GM21515 (cell line): ENCODE results near the gene HPCAL1.

Source experiments
- ATAC-seq: cut with Tn5 transposase; IDR thresholded peaks from one replicate; pipeline ENCODE4 v1.9.1; 2021; ENCODE audit not compliant: unreplicated experiment

The HPCAL1 gene

DNA sequence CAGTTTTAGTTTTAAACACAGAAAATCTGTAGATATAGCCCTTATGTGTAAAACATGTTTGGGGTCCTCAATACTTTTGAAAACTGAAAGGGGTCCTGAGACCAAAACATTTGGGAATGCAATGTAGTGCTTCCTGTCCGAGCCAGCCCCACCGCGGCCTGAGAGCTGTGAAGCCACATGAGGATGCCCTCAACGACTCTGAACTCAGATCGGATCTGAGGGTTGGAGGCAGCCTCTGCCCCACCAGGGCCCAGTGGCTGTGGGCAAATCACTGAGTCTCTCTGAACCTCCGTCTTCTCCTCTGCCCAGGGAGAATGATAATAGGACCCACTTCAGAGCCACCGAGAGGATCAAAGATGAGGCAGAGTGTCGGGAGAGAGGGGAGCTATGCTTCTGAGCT, 33.4 kb upstream of the HPCAL1 start:
- ATAC-seq: no peak

- ATAC-seq: no peak
These were observed 32.7 kb upstream of the HPCAL1 start for GRCh38 chr2:10269711-10270610.

- no peak for ATAC-seq
These were observed 31.2 kb upstream of the HPCAL1 start for GRCh38 chr2:10271509-10271908.

DNA sequence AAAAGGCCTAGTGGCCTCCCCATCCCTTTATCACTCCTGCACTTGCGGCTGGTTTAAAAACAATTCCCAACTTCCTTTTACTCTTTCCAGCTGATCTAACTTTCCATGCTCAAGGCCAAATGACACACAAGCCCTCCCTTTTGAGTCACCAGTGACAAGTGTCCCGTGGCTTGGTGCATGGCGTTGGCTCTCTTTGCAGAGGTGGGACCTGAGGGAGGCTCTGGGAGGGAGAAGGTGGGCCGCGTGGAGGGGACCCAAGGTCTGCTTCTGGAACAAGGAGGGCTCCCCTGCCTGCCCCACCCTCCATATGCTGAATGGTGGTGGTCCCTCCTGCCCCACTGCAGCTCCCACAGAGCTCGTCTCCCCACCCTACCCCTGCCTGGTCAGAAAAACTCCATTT, 30.8 kb upstream of the HPCAL1 start:
- ATAC-seq: no peak

GRCh38 chr2:10272464-10272863, 30.2 kb upstream of the HPCAL1 start:
- no peak for ATAC-seq

DNA sequence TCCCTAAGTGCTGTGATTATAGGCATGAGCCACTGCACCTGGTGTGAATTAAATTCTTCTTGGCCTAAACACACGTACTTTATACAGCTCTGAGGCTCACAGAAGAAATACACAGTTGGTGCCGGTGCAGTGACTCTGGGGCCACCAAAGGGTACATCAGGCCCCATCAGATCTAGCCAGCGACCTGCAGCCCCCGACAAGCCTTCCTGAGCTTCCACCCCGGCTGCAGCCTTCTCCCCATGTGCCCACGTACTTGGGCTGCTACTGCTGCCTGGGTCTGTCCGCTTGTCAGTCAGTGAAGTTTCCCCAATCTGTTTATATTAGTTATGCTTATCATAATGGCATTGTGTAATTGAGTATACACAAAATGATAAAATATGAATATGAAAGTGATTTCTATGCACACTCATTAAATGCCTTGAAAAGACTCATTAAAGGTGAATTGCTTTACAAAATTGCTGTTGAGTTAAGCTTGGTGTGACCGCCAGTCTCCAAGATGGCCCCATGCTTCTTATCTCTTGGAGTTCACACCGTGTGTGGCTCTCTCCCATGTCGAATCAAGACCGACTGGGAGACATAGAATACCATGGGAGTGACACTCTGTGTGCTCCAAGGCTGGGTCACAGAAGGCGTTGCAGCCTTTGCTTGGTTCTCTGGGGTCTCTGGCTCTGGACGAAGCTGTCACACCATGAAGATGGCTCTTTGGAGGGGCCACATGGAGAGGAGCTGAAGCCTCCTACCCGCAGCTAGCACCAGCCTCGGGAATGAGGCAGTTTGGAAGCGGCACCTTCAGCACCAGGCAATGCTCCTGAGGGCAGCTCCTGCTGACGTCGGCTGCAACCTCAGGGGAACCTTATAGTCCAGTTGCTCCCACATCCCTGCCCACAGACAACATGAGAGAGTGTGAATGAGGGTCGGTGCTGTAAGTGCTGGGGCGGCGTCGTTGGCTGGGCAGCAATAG, 29.2 kb upstream of the HPCAL1 start:
- ATAC-seq: no peak

- no peak for ATAC-seq
These were observed 28.3 kb upstream of the HPCAL1 start for GRCh38 chr2:10274376-10274775.

GRCh38 chr2:10274983-10275802, 27.5 kb upstream of the HPCAL1 start:
- no peak for ATAC-seq

- ATAC-seq: no peak
These were observed 26.0 kb upstream of the HPCAL1 start for GRCh38 chr2:10276481-10277292.

GRCh38 chr2:10277293-10278028, 25.2 kb upstream of the HPCAL1 start:
- no peak for ATAC-seq

GRCh38 chr2:10278029-10278762, 24.5 kb upstream of the HPCAL1 start:
- ATAC-seq: no peak

GRCh38 chr2:10278763-10279471, 23.8 kb upstream of the HPCAL1 start:
- ATAC-seq: no peak

DNA sequence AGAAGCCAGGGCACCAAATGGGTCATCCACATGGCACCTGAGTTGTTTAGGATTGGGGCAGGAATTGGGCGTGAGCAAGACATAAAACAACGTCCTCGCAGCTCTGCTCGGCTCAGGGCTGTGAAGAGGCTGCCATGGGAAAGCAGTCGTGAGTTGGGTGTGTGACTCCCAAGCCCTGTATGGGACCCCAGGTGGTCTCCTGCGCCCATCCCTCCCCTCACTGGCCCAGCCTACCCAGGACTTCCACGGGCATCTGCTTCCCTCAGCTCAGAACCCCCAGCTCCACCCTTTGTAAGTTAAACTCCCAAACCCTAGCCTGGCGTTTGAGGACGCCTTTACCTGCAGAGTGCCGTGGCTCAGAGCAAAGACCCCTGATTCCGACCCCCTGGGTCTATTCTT, 23.2 kb upstream of the HPCAL1 start:
- ATAC-seq: no peak

DNA sequence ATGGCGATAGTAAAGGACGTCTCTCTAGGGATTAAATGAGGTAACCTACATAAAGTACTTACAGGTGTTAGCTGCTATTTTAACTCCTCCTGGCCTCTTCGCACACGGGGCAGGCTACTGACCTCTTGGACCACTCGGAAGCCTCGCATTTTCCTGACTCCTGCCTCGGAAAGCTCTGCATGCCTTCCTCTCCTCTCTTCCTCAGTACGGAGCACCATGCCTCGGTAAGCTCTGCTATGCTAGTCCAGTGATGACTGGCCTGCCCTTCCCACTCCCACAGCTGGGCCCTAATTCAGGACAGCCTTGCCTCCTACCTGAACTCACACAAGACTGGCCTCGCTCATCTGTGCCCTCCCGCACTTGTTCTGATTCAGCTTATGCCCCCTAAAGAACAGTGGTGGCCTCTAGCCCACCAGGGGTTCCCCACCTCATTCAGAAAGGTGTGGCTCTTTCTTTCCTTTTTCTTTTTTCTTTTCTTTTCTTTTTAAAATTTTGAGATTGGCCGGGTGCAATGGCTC, 22.7 kb upstream of the HPCAL1 start:
- ATAC-seq: no peak

GRCh38 chr2:10281891-10282290, 20.8 kb upstream of the HPCAL1 start:
- ATAC-seq: no peak

DNA sequence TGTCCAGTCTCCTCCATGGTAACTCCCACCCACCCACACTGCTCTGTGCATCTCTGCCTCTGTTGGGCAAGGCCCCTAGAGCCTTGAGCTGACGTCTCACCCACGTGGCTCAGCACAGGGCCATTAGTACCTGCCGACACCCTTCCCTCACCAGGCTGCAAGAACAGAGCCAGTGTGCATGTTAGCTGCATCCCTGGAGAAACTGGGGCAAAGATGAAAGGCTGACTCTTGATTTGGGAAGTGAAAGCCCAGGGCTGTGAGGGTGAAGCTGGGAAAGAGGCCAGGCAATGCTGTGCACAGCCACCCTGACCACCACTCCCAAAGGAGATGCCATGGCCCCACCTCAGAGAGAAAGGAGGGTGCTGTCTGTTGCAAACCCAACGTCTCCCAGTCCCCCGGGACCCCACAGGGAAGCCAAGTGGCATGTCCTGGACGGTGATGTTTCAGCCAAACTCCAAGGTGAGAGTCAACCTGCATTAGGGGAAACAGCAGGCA, 20.0 kb upstream of the HPCAL1 start:
- no peak for ATAC-seq
